OCI-LY3 (cell line): ENCODE data around the gene UPB1.

Source experiments
- CTCF ChIP-seq: fragments of 200-600, 300-600 bp; sonication (generic); IDR thresholded peaks from 2 replicates; pipeline ENCODE4 v1.5.1; 2014; ENCODE audit warnings: antibody characterized with exemption, low read length, low read depth
- EZH2phosphoT487 ChIP-seq: fragments of 200-600 bp; shearing (Covaris generic); IDR thresholded peaks from 2 replicates; pipeline ENCODE4 v1.6.1; 2018; ENCODE audit warnings: antibody characterized with exemption, mixed run types, low read depth

- no peak for TF ChIP-seq CTCF
- TF ChIP-seq EZH2phosphoT487, result no peak
These were observed at the start of gene UPB1 for GRCh38 chr22:24494528-24495364.
